SU-DHL-6 (cell line): ENCODE results near the gene IFRD2.

Source experiments
- H2AFZ ChIP-seq: fragments of 200-600 bp; sonication (generic); 2 replicates; pipeline ENCODE4 v1.6.1; 2014; ENCODE audit warnings: low read depth, mild to moderate bottlenecking, moderate library complexity, mixed read lengths, antibody characterized with exemption, low read length; ENCODE audit not compliant: severe bottlenecking
- H3F3A ChIP-seq: fragments of 200-600 bp; shearing (Covaris generic); 2 replicates; pipeline ENCODE4 v1.6.0; 2016; ENCODE audit warnings: antibody characterized with exemption, mild to moderate bottlenecking; ENCODE audit not compliant: insufficient read depth
- H3K27ac ChIP-seq: fragments of 200-600 bp; sonication (generic); 2 replicates; pipeline ENCODE4 v1.5.1; 2016; ENCODE audit warnings: low read depth, mild to moderate bottlenecking, low read length, moderate library complexity, mixed read lengths
- H3K27me3 ChIP-seq: fragments of 200-600 bp; sonication (generic), shearing (Covaris generic); 2 replicates; pipeline ENCODE4 v1.6.0; 2014; ENCODE audit warnings: mild to moderate bottlenecking, low read length
- H3K36me3 ChIP-seq: fragments of 200-600 bp; sonication (generic); 2 replicates; pipeline ENCODE4 v1.6.1; 2014; ENCODE audit warnings: mild to moderate bottlenecking, low read length, mixed read lengths
- H3K4me2 ChIP-seq: fragments of 300-600, 200-600 bp; shearing (Covaris generic), sonication (generic); 2 replicates; pipeline ENCODE4 v1.6.0; 2014; ENCODE audit warnings: low read length, low read depth, mild to moderate bottlenecking; ENCODE audit not compliant: poor library complexity, severe bottlenecking
- H3K4me3 ChIP-seq: fragments of 200-600 bp; sonication (generic); 2 replicates; pipeline ENCODE4 v1.5.1; 2014; ENCODE audit warnings: antibody characterized with exemption, low read length, mild to moderate bottlenecking, mixed read lengths; ENCODE audit not compliant: insufficient read depth, poor library complexity, severe bottlenecking
- H3K79me2 ChIP-seq: fragments of 200-600 bp; sonication (generic); 2 replicates; pipeline ENCODE4 v1.6.1; 2014; ENCODE audit warnings: mild to moderate bottlenecking, low read length, moderate library complexity; ENCODE audit not compliant: insufficient read depth
- H3K9ac ChIP-seq: fragments of 200-600 bp; sonication (generic); 2 replicates; pipeline ENCODE4 v1.7.0; 2014; ENCODE audit warnings: mild to moderate bottlenecking, low read length
- H3K9me2 ChIP-seq: fragments of 200-600 bp; sonication (generic); replicated peaks from 2 replicates; pipeline ENCODE4 v1.6.1; 2014; ENCODE audit warnings: low read length; ENCODE audit not compliant: insufficient read depth
- H3K9me3 ChIP-seq: fragments of 200-600 bp; sonication (generic); 2 replicates; pipeline ENCODE4 v1.6.1; 2014; ENCODE audit warnings: low read length, mixed read lengths; ENCODE audit not compliant: insufficient read depth
- H4K20me1 ChIP-seq: fragments of 200-600 bp; sonication (generic); 2 replicates; pipeline ENCODE4 v1.6.1; 2014; ENCODE audit warnings: low read depth, mild to moderate bottlenecking, antibody characterized with exemption, low read length, moderate library complexity, mixed read lengths
- CTCF ChIP-seq: fragments of 200-600 bp; sonication (generic); IDR thresholded peaks from one replicate; pipeline ENCODE4 v1.5.1; 2017; ENCODE audit warnings: antibody characterized with exemption, mild to moderate bottlenecking, low read length, moderate library complexity; ENCODE audit not compliant: insufficient read depth, poor library complexity, severe bottlenecking
- EZH2phosphoT487 ChIP-seq: fragments of 200-600 bp; sonication (generic), shearing (Covaris generic); conservative IDR thresholded peaks from 2 replicates; pipeline ENCODE4 v1.6.1; 2018; ENCODE audit warnings: mild to moderate bottlenecking, antibody characterized with exemption, low read length, moderate library complexity, mixed read lengths

IFRD2 gene

GRCh38 chr3:50337175-50337861 lies 45.1 kb upstream of the IFRD2 start:
- H3K4me2 ChIP-seq, result peak overlapping the region; percentile 81
- H3F3A ChIP-seq, result peaks cover 12% of the 10 kb centered on the region; the same call in 1 of the 2 replicates
- peak overlapping the region; percentile 72 for H2AFZ ChIP-seq
- no peak for TF ChIP-seq CTCF
- no peak for TF ChIP-seq EZH2phosphoT487
- H3K36me3 ChIP-seq, result no peaks in the 10 kb centered on the region
- peak overlapping the region; percentile 88 for H3K4me3 ChIP-seq
- peak overlapping the region; percentile 77 for H3K27ac ChIP-seq
- H3K9me2 ChIP-seq, result no peaks in the 10 kb centered on the region
- H3K27me3 ChIP-seq, result no peaks in the 10 kb centered on the region
- H3K79me2 ChIP-seq, result peaks cover 42% of the 10 kb centered on the region
- H3K9ac ChIP-seq, result peak overlapping the region; percentile 88
- H4K20me1 ChIP-seq, result no peaks in the 10 kb centered on the region; the same call in 1 of the 2 replicates
- H3K9me3 ChIP-seq, result no peaks in the 10 kb centered on the region

GRCh38 chr3:50336452-50337174 lies 44.4 kb upstream of the IFRD2 start:
- Histone ChIP-seq H3K4me2 (peak overlapping the region; percentile 81), H3K36me3 (no peaks in the 10 kb centered on the region), H3K9me2 (no peaks in the 10 kb centered on the region), H4K20me1 (no peaks in the 10 kb centered on the region; the same call in 1 of the 2 replicates), H3K27me3 (no peaks in the 10 kb centered on the region), H3K27ac (peak overlapping the region; percentile 77), H3K9me3 (no peaks in the 10 kb centered on the region), H2AFZ (peak overlapping the region; percentile 8), H3K4me3 (peak overlapping the region; percentile 88), H3K9ac (peak overlapping the region; percentile 88), H3K79me2 (peaks cover 42% of the 10 kb centered on the region), H3F3A (peaks cover 12% of the 10 kb centered on the region; the same call in 1 of the 2 replicates)
- TF ChIP-seq CTCF (no peak), EZH2phosphoT487 (no peak)

GRCh38 chr3:50334339-50335075 lies 42.3 kb upstream of the IFRD2 start:
- H3F3A ChIP-seq, result peaks cover 15% of the 10 kb centered on the region; the same call in 1 of the 2 replicates
- H3K9ac ChIP-seq, result peak overlapping the region; percentile 6; the same call in 1 of the 2 replicates
- TF ChIP-seq CTCF, result no peak
- no peak for TF ChIP-seq EZH2phosphoT487
- no peaks in the 10 kb centered on the region for H3K9me2 ChIP-seq
- no peak overlapping the region for H3K4me3 ChIP-seq
- H3K9me3 ChIP-seq, result no peaks in the 10 kb centered on the region
- no peaks in the 10 kb centered on the region for H3K27me3 ChIP-seq
- H3K27ac ChIP-seq, result no peak overlapping the region
- no peak overlapping the region for H2AFZ ChIP-seq
- H3K36me3 ChIP-seq, result peaks cover 6% of the 10 kb centered on the region; the same call in 1 of the 2 replicates
- peaks cover 42% of the 10 kb centered on the region for H3K79me2 ChIP-seq
- H4K20me1 ChIP-seq, result no peaks in the 10 kb centered on the region; the same call in 1 of the 2 replicates
- H3K4me2 ChIP-seq, result peak overlapping the region; percentile 8
